ENCODE measurements around the gene FAM83D.

DNA sequence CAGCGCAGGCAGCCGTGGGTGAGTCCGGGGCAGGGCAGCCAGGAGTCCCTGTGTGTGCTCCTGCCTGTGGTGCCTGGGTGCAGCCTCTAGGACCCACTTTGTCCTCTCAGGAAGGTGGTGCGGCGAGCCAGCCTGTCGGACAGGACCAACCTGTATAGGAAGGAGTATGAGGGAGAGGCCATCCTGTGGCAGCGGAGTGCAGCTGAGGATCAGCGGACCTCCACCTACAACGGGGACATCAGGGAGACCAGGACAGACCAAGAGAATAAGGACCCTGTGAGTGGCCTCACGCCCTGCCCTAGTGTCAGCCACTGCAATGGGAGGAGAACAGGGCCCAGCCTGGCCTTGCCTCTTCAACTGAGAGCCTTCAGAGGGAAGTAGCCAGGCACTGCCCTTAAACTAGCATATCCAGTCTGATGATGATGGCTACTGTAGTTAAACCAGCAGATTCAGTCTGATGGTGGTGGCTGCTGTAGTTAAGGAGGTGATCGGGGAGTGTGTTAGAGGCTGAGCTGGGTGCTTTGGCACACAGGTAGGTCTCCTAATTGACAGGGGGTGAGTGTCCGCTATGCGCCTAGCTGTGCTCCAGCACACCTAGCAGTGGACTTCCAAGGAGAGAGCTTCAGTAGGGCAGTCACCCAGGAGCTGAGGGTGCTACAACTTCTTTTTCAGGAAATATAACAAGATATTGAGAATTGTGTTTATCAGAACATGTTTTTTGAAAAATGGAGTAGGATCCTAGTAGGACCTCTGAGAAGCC lies 18.1 kb upstream of the FAM83D start:
- TF ChIP-seq, protein P1, sequence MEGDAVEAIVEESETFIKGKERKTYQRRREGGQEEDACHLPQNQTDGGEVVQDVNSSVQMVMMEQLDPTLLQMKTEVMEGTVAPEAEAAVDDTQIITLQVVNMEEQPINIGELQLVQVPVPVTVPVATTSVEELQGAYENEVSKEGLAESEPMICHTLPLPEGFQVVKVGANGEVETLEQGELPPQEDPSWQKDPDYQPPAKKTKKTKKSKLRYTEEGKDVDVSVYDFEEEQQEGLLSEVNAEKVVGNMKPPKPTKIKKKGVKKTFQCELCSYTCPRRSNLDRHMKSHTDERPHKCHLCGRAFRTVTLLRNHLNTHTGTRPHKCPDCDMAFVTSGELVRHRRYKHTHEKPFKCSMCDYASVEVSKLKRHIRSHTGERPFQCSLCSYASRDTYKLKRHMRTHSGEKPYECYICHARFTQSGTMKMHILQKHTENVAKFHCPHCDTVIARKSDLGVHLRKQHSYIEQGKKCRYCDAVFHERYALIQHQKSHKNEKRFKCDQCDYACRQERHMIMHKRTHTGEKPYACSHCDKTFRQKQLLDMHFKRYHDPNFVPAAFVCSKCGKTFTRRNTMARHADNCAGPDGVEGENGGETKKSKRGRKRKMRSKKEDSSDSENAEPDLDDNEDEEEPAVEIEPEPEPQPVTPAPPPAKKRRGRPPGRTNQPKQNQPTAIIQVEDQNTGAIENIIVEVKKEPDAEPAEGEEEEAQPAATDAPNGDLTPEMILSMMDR (IDR thresholded peaks at IDR 0.05): no peak
- no peak for TF ChIP-seq POLR2A (IDR thresholded peaks at IDR 0.05)
